Measurements from ENCODE around the gene GRIN2A.

The GRIN2A gene

DNA sequence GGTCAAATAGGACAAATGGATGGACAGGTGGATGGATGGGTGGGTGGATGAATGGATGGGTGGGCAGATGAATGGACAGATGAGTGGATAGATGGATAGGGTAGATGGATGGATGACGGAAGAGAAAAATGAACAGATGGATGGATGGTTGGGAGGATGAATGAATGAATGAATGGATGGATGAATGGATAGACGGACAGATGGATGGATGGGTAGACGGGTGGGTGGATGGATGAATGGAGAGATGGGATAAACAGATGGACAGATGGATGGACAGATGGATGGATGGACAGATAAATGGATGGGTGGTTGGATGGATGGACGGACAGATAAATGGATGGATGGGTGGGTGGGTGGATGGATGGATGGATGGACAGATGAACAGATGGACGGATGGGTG, 232.8 kb downstream of the GRIN2A start:
- DNase-seq: no peak
- no peak overlapping the region for H2AFZ ChIP-seq (ENCODE audit: low read length)
- H3K4me1 ChIP-seq (ENCODE audit: low read length): no peaks in the 10 kb centered on the region
- no peak overlapping the region for H3K27ac ChIP-seq (ENCODE audit: low read length)
- H3K9me2 ChIP-seq (replicated peaks; ENCODE audit: insufficient read depth, low read length): no peaks in the 10 kb centered on the region
- H3K27me3 ChIP-seq (replicated peaks; ENCODE audit: insufficient read depth, low read length): no peaks in the 10 kb centered on the region
- H4K20me1 ChIP-seq (ENCODE audit: insufficient read depth, low read length): no peaks in the 10 kb centered on the region
- TF ChIP-seq EZH2 (optimal IDR thresholded peaks at IDR 0.05; ENCODE audit: low read depth, low read length) (no peak), EZH2phosphoT487 (IDR thresholded peaks at IDR 0.05; ENCODE audit: low read length) (no peak), CTCF (IDR thresholded peaks at IDR 0.05; ENCODE audit: low read length) (no peak)
- no peaks in the 10 kb centered on the region for H3K36me3 ChIP-seq (replicated peaks; ENCODE audit: insufficient read depth, low read length)
- H3K4me2 ChIP-seq (ENCODE audit: low read depth, low read length): no peak overlapping the region
- no peaks in the 10 kb centered on the region for H3K79me2 ChIP-seq (ENCODE audit: low read length)
- H3K9me3 ChIP-seq (replicated peaks; ENCODE audit: insufficient read depth, low read length): no peaks in the 10 kb centered on the region
- no peaks in the 10 kb centered on the region for H3F3A ChIP-seq (ENCODE audit: insufficient read depth, low read length)
- no peak overlapping the region for H3K4me3 ChIP-seq (ENCODE audit: low read length)
- H3K9ac ChIP-seq (ENCODE audit: low read length): no peak overlapping the region

GRCh38 chr16:9948933-9949332, 233.3 kb downstream of the GRIN2A start:
- Histone ChIP-seq H3K79me2 (ENCODE audit: low read length) (no peaks in the 10 kb centered on the region), H3K27ac (ENCODE audit: low read length) (no peak overlapping the region), H3K27me3 (replicated peaks; ENCODE audit: insufficient read depth, low read length) (no peaks in the 10 kb centered on the region), H2AFZ (ENCODE audit: low read length) (no peak overlapping the region), H3K4me2 (ENCODE audit: low read depth, low read length) (no peak overlapping the region), H3K9ac (ENCODE audit: low read length) (no peak overlapping the region), H3K9me3 (replicated peaks; ENCODE audit: insufficient read depth, low read length) (no peaks in the 10 kb centered on the region), H3F3A (ENCODE audit: insufficient read depth, low read length) (no peaks in the 10 kb centered on the region), H3K4me1 (ENCODE audit: low read length) (no peaks in the 10 kb centered on the region), H4K20me1 (ENCODE audit: insufficient read depth, low read length) (no peaks in the 10 kb centered on the region), H3K9me2 (replicated peaks; ENCODE audit: insufficient read depth, low read length) (no peaks in the 10 kb centered on the region), H3K4me3 (ENCODE audit: low read length) (no peak overlapping the region), H3K36me3 (replicated peaks; ENCODE audit: insufficient read depth, low read length) (no peaks in the 10 kb centered on the region)
- no peak for DNase-seq
- no peak for TF ChIP-seq EZH2phosphoT487 (IDR thresholded peaks at IDR 0.05; ENCODE audit: low read length)
- no peak for TF ChIP-seq EZH2 (optimal IDR thresholded peaks at IDR 0.05; ENCODE audit: low read depth, low read length)
- no peak for TF ChIP-seq CTCF (IDR thresholded peaks at IDR 0.05; ENCODE audit: low read length)

DNA sequence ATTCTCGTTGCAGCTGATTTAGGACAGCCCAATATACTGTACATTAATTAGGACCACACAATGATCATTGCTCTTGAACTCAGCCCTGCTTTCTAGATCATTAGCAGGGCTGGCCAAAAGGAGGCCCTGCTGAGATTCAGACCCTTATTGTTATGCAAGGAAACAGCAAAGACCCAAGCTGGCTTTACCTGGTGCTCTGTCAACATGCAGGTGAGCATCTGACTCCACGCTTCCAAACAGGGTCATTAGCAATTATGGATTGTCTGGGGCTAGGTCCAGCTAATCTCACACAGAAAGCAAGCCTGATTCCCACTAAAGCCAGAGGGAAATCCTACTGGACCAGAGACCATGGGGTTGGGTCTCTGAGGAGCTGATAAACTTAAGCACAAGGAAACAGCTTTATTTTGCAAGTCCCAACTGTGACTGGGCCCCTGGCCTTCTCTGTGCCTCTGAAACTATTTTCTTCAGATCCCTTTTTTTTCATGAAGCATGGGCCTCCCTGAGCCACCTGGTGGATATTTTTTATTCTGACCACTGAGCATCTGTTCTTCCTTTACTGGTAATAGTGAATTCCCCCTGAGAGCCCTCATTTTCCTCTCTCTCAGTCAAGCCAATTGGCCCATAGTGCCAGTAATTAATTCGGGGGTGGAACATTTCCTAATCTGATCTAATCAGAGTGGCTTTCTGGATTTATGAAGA, 236.1 kb downstream of the GRIN2A start:
- DNase-seq: no peak
- Histone ChIP-seq H3K27ac (ENCODE audit: low read length) (no peak overlapping the region), H3K79me2 (ENCODE audit: low read length) (no peaks in the 10 kb centered on the region), H3K9ac (ENCODE audit: low read length) (no peak overlapping the region), H3K9me3 (replicated peaks; ENCODE audit: insufficient read depth, low read length) (no peaks in the 10 kb centered on the region), H3K9me2 (replicated peaks; ENCODE audit: insufficient read depth, low read length) (no peaks in the 10 kb centered on the region), H3K27me3 (replicated peaks; ENCODE audit: insufficient read depth, low read length) (no peaks in the 10 kb centered on the region), H2AFZ (ENCODE audit: low read length) (no peak overlapping the region), H3K4me2 (ENCODE audit: low read depth, low read length) (no peak overlapping the region), H3K4me3 (ENCODE audit: low read length) (no peak overlapping the region), H3K36me3 (replicated peaks; ENCODE audit: insufficient read depth, low read length) (no peaks in the 10 kb centered on the region), H3F3A (ENCODE audit: insufficient read depth, low read length) (no peaks in the 10 kb centered on the region), H3K4me1 (ENCODE audit: low read length) (no peaks in the 10 kb centered on the region), H4K20me1 (ENCODE audit: insufficient read depth, low read length) (no peaks in the 10 kb centered on the region)
- TF ChIP-seq EZH2 (optimal IDR thresholded peaks at IDR 0.05; ENCODE audit: low read depth, low read length) (no peak), EZH2phosphoT487 (IDR thresholded peaks at IDR 0.05; ENCODE audit: low read length) (no peak), CTCF (IDR thresholded peaks at IDR 0.05; ENCODE audit: low read length) (peak; percentile 34)
